SH-SY5Y (cell line): ENCODE measurements around the gene PDGFD.

ENCODE experiments used
- GATA2 ChIP-seq: IDR thresholded peaks from 2 replicates; pipeline ENCODE4 v1.6.1; 2011; ENCODE audit warnings: mild to moderate bottlenecking, low read depth, low read length
- GATA3 ChIP-seq: IDR thresholded peaks from 2 replicates; pipeline ENCODE4 v1.6.1; 2011; ENCODE audit warnings: low read depth, mild to moderate bottlenecking, low read length, moderate library complexity

DNA sequence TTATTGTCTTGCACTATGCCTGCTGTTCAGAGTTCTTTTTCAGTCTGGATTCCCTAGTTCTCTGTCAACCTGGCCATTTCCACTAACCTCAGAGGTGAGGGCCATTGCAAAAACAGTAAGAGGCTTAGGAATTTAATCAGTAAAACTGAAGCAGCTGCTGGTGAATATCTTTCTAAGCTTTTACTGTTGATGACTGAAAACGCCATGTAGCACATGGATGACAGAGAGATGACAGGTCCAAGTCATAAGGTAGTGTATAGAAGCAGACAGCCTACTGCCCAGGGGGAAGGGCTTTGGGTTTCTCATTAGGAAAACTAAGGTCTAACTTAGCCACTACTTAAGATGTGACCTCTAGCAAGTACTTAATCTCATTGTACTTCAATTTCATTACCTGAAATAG, 280.1 kb downstream of the PDGFD start:
- TF ChIP-seq GATA2 = no peak
- TF ChIP-seq GATA3 = no peak
